GM12865 (cell line): ENCODE data around the gene TTLL1.
"Not testable (repeated sequence)": the region's sequence is repeated elsewhere in the genome, so short reads cannot be mapped to it uniquely, and the experiment has no call there.

Experiments used
- DNase-seq: peaks from one replicate; pipeline ENCODE4 v3.0.0; 2010; ENCODE audit warnings: low read depth
- H3K4me3 ChIP-seq: 2 replicates; pipeline ENCODE4 v1.5.1; 2011; ENCODE audit warnings: mild to moderate bottlenecking, low read depth, low read length, control low read depth
- CTCF ChIP-seq: IDR thresholded peaks from 2 replicates; pipeline ENCODE4 v1.5.1; 2011; ENCODE audit warnings: low read length, control low read depth, low read depth, inconsistent platforms; ENCODE audit not compliant: insufficient read depth; ENCODE audit errors: missing control alignments

TTLL1 gene

GRCh38 chr22:43001271-43002201 is 87.7 kb downstream of the TTLL1 start:
- H3K4me3 ChIP-seq: peak overlapping the region; percentile 22
- no peak for TF ChIP-seq CTCF
- DNase-seq: peak; percentile 60

- peak; percentile 77 for DNase-seq
- no peak for TF ChIP-seq CTCF
- peak overlapping the region; percentile 23 for H3K4me3 ChIP-seq
These were observed 88.6 kb downstream of the TTLL1 start for GRCh38 chr22:43000441-43001175.

- no peak for DNase-seq
- H3K4me3 ChIP-seq: no peak overlapping the region
- no peak for TF ChIP-seq CTCF
These were observed 91.6 kb downstream of the TTLL1 start for GRCh38 chr22:42997582-42998090.

GRCh38 chr22:42996646-42997365 is 92.4 kb downstream of the TTLL1 start:
- TF ChIP-seq CTCF: no peak
- DNase-seq: no peak
- no peak overlapping the region for H3K4me3 ChIP-seq

- H3K4me3 ChIP-seq, DNase-seq: not testable (repeated sequence)
These were observed 93.5 kb downstream of the TTLL1 start for GRCh38 chr22:42995654-42996053.

- TF ChIP-seq CTCF: no peak
- no peak overlapping the region for H3K4me3 ChIP-seq
- DNase-seq: peak; percentile 63
These were observed 94.2 kb downstream of the TTLL1 start for GRCh38 chr22:42994917-42995562.
